GM13976 (cell line): Measurements from ENCODE around the gene GRIK5.
A peak's percentile ranks its signal among the peaks of the same experiment; 100 is the strongest.

Experiments
- DNase-seq: peaks from one replicate; pipeline ENCODE4 v3.0.0; 2012; ENCODE audit warnings: low spot score
- in situ Hi-C: fragments of 300-500 bp; cut with MboI; formaldehyde crosslinking; loops from one replicate; pipeline ENCODE4 v1.12.0; 2022; ENCODE audit warnings: low sequenced_read_pairs, mixed read lengths, inconsistent platforms; ENCODE audit not compliant: unreplicated experiment
- TF ChIP-seq, protein P1 (sequence below): IDR thresholded peaks from 2 replicates; pipeline ENCODE4 v1.5.1; 2012; ENCODE audit warnings: borderline replicate concordance, mild to moderate bottlenecking; ENCODE audit not compliant: insufficient read depth; ENCODE audit errors: extremely low read depth, missing control alignments, control extremely low read depth

The GRIK5 gene

DNA sequence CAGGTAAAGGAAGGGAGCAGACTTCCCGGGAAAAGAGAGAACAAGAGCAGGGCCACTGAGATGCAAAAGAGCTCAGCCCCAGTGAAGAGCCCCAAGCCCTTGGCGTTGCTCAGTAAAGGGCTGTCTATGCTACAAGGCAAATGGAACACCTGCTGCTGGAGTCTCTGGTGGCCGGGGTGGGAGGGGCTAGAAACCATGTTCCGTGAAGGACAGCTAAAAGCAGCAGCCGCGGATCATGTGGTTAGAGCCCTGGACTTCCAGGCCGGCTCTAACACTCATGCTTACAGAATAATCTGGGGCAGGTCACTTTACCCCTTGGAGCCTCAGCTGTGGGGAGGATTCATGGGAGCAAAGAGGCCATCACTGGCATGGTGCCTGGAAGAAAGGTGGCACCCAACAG lies 44.4 kb upstream of the GRIK5 start:
- TF ChIP-seq, protein P1, sequence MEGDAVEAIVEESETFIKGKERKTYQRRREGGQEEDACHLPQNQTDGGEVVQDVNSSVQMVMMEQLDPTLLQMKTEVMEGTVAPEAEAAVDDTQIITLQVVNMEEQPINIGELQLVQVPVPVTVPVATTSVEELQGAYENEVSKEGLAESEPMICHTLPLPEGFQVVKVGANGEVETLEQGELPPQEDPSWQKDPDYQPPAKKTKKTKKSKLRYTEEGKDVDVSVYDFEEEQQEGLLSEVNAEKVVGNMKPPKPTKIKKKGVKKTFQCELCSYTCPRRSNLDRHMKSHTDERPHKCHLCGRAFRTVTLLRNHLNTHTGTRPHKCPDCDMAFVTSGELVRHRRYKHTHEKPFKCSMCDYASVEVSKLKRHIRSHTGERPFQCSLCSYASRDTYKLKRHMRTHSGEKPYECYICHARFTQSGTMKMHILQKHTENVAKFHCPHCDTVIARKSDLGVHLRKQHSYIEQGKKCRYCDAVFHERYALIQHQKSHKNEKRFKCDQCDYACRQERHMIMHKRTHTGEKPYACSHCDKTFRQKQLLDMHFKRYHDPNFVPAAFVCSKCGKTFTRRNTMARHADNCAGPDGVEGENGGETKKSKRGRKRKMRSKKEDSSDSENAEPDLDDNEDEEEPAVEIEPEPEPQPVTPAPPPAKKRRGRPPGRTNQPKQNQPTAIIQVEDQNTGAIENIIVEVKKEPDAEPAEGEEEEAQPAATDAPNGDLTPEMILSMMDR, result no peak
- DNase-seq, result peak; percentile 75
- in situ Hi-C loops, result no loop called here

DNA sequence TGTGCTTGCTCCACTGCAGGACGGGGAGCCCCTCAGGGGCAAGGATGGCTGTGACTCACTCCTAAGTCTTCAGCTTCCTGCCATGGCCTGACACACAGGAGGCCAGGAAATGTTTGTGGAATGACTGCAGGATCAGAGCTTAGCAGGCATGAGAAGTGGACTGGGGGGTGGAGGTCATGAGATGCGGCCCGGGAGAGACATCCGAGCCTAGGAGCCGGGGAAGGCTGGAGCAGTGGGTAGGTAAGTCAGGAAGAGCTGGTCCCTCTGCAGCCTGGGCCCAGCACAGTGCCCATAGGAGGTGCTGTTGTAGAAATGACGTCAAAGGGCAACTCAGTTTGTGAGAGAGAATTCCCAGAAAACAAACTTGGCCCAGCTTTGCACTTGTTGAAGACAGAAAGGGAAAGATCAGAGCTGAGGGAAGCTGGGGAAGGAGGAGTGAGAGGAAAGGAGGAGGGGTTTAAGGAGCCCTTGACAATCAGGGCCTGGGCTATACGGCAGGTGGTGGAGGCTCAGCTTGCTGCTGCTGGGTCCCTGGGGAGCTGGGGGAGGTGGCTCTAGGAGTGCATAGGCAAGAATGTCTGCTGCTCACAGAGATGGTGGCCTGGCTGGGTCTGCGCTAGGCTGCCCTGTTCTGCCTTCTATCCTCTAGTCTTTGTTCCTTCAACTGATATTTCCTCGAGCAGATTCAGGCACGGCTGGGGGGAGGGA lies 43.8 kb upstream of the GRIK5 start:
- in situ Hi-C loops, result no loop called here

DNA sequence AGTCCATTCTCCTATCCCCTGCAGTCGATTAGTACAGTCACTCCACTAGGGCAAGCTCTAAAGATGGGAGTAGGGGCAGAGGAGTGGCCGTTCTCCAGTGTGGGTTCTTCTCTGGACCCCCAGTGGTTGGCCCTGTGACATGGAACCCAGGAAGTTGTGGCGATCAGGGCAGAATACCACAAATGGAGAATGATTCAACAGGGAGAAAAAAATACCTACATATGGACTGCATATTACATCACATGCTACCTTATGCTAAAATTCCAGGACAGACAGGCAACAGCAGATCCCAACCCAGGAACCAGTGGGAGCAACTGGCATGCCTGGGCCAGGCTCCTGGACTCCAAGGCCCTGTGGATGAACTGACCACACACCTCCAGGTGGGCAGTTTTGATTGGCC lies 41.8 kb upstream of the GRIK5 start:
- in situ Hi-C loops, result no loop called here
- DNase-seq, result no peak
- TF ChIP-seq, protein P1, result no peak

More for the DNA sequence above, 43.8 kb upstream of the GRIK5 start:
- TF ChIP-seq, protein P1, result no peak
- peak; percentile 74 for DNase-seq

DNA sequence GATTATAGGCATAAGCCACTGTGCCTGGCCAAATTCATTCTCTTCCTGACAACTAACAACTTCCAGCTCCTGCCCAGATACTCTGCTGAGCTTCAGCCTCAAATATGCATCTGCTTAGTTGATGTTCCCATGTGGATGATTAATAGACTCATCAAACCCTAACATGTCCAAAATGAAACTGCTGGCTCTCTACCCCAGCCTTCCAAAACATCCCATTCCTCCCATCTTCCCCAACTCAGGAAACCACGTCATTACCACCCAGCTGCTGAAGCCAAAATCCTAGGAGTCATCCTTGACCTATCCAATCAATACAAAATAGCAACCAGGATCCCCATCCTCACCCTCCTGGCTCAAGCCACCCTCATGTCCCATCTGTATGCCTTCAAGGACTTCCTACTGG lies 41.4 kb upstream of the GRIK5 start:
- TF ChIP-seq, protein P1, result no peak
- DNase-seq, result no peak
- in situ Hi-C loops, result no loop called here

DNA sequence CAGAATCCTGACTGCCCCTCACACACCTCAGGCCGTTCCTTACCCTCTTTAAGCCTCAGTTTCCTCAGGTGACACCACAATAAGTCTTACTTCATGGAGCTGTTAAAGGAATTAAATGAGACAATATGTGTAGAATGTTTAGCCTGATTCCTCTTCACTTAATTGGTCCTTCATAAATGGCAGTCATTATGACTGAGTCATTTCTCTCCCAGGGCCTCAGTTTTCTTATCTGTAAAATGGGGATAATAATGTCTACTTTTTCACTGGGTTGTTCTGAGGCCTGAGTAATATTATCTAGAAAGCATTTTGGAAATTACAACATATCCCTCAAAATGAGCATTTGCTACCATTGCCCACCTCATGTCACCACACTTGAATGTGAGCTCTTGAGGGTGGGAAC lies 40.7 kb upstream of the GRIK5 start:
- no peak for DNase-seq
- TF ChIP-seq, protein P1, result no peak
- in situ Hi-C loops, result no loop called here

DNA sequence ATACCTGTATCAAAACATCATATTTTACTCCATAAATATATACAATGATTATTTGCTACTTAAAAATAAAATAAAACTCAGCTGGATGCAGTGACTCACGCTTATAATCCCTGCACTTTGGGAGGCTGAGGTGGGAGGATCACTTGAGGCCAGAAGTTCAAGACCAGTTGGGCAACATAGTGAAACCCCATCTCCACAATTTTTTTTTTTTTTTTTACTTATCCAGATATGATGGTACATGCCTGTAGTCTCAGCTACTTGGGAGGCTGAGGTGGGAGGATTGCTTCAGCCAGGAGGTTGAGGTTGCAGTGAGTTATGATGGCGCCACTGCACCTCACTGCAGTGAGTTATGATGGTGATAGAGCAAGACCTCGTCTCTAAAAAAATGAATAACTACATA lies 39.9 kb upstream of the GRIK5 start:
- TF ChIP-seq, protein P1, result no peak
- in situ Hi-C loops, result loop anchor here (10.0 kb wide), 1 partner anchor 85 kb away; no protein-coding TSS in a partner anchor
- no peak for DNase-seq
